NCI-H2227 (cell line): ENCODE data around the gene ZP3.
"Not testable (repeated sequence)": the region's sequence is repeated elsewhere in the genome, so short reads cannot be mapped to it uniquely, and the experiment has no call there.

Experiments used
- DNase-seq: peaks from one replicate; lab custom pipeline; 2025; ENCODE audit not compliant: unreplicated experiment; lab: John Stamatoyannopoulos, UW

The ZP3 gene

GRCh38 chr7:76403780-76404494 lies 20.8 kb upstream of the ZP3 start:
- no peak for DNase-seq

- DNase-seq, result no peak
Measured at GRCh38 chr7:76405738-76406137, 19.0 kb upstream of the ZP3 start.

- no peak for DNase-seq
Measured at GRCh38 chr7:76407718-76408117, 17.0 kb upstream of the ZP3 start.

- no peak for DNase-seq
Measured at GRCh38 chr7:76408121-76408560, 16.6 kb upstream of the ZP3 start.

GRCh38 chr7:76409537-76409936 lies 15.2 kb upstream of the ZP3 start, which contains the start of gene SSC4D:
TSS of gene SSC4D (minus strand) at chr7:76409697. CDS start at chr7:76404439, 5,258 bp downstream.
- DNase-seq, result no peak

GRCh38 chr7:76411626-76412025 lies 13.1 kb upstream of the ZP3 start:
- DNase-seq, result no peak

- DNase-seq, result no peak
Measured at GRCh38 chr7:76412249-76412648, 12.5 kb upstream of the ZP3 start.

GRCh38 chr7:76417654-76418310 lies 7.0 kb upstream of the ZP3 start:
- not testable (repeated sequence) for DNase-seq

GRCh38 chr7:76421097-76421496 lies 3.7 kb upstream of the ZP3 start:
- DNase-seq, result not testable (repeated sequence)

- no peak for DNase-seq
Measured at GRCh38 chr7:76423666-76424412, 911 bp upstream of the ZP3 start.

- no peak for DNase-seq
Measured at GRCh38 chr7:76425156-76425555, 406 bp downstream of the ZP3 start.

GRCh38 chr7:76425558-76425957 lies 808 bp downstream of the ZP3 start:
- DNase-seq, result not testable (repeated sequence)

GRCh38 chr7:76426246-76426645 lies 1.5 kb downstream of the ZP3 start:
- DNase-seq, result no peak

GRCh38 chr7:76427635-76428034 lies 2.9 kb downstream of the ZP3 start:
- DNase-seq, result no peak

GRCh38 chr7:76428149-76428823 lies 3.5 kb downstream of the ZP3 start:
- DNase-seq, result no peak

- DNase-seq, result no peak
Measured at GRCh38 chr7:76428868-76429805, 4.4 kb downstream of the ZP3 start.

- no peak for DNase-seq
Measured at GRCh38 chr7:76430211-76430610, 5.5 kb downstream of the ZP3 start.

GRCh38 chr7:76430836-76431235 lies 6.1 kb downstream of the ZP3 start:
- DNase-seq, result no peak

- peak; percentile 68 for DNase-seq
Measured at GRCh38 chr7:76437873-76438272, 13.1 kb downstream of the ZP3 start.
